GM12878 (cell line): Measurements from ENCODE around the gene ZNF366. TPM values are rescaled to one million over a fixed set of nuclear protein-coding genes. Genes with fewer than 3 reads are reported as not detected.

Source experiments
- ATAC-seq: fragments of 200-7000 bp; cut with Tn5 transposase; 3 replicates; pipeline ENCODE4 v1.9.1; 2020; ENCODE audit warnings: mild to moderate bottlenecking, moderate library complexity
- BruUV-seq: library from RNA; stranded (reverse); fragments of 400-500 nt; replicated peaks from 2 replicates; lab custom pipeline; 2021; lab: Mats Ljungman, UMichigan
- CTCF ChIA-PET: fragments of 300-600 bp; sonication (Branson Sonifier 250); formaldehyde crosslinking; extraction: SDS; loops from one replicate; lab custom pipeline; 2021; ENCODE audit warnings: inconsistent platforms; lab: Yijun Ruan, JAX
- POLR2A ChIA-PET: fragments of 350-600 bp; formaldehyde crosslinking; extraction: SDS; loops from one replicate; lab custom pipeline; 2021; ENCODE audit warnings: inconsistent platforms; lab: Charles Lee
- RAD21 ChIA-PET: fragments of 300-600 bp; sonication (Branson Sonifier 250); formaldehyde crosslinking; loops from one replicate; lab custom pipeline; 2023; ENCODE audit warnings: antibody characterized with exemption; ENCODE audit not compliant: unreplicated experiment; lab: Charles Lee
- SMC1A ChIA-PET: fragments of 300-600 bp; sonication (Branson Sonifier 250); formaldehyde crosslinking; loops from one replicate; lab custom pipeline; 2023; ENCODE audit not compliant: unreplicated experiment, uncharacterized antibody; lab: Charles Lee
- DNase-seq: peaks from one replicate; pipeline ENCODE4 v3.0.0-alpha.2; 2011; ENCODE audit warnings: low read depth, low spot score
- FAIRE-seq: peaks from 3 replicates; lab custom pipeline; 2011; peaks lifted over from hg19 to GRCh38; lab: Jason Lieb, UNC
- H2AFZ ChIP-seq: 2 replicates; pipeline ENCODE4 v1.6.0; 2011; ENCODE audit warnings: low read depth, low read length, control low read depth; ENCODE audit not compliant: control insufficient read depth
- H3K27ac ChIP-seq: 2 replicates; pipeline ENCODE4 v1.5.1; 2011; ENCODE audit warnings: control low read depth; ENCODE audit not compliant: control insufficient read depth, insufficient read depth
- H3K27me3 ChIP-seq, 2 experiments: replicated peaks in 1 of 2; 2 replicates each; pipeline versions ENCODE4 v1.6.0 to v1.6.1; 2011; ENCODE audit warnings: low read length in 1 of 2; ENCODE audit not compliant: control insufficient read depth in 2 of 2, insufficient read depth in 2 of 2
- H3K36me3 ChIP-seq, 2 experiments: 2 replicates each; pipeline ENCODE4 v1.5.1; 2011; ENCODE audit warnings: low read length in 1 of 2; ENCODE audit not compliant: control insufficient read depth in 2 of 2, insufficient read depth in 2 of 2
- H3K4me1 ChIP-seq: 2 replicates; pipeline ENCODE4 v1.6.1; 2011; ENCODE audit warnings: mild to moderate bottlenecking, low read length, moderate library complexity, mixed read lengths; ENCODE audit not compliant: control insufficient read depth, insufficient read depth
- H3K4me2 ChIP-seq: 2 replicates; pipeline ENCODE4 v1.6.0; 2011; ENCODE audit warnings: control low read depth; ENCODE audit not compliant: control insufficient read depth, insufficient read depth
- H3K4me3 ChIP-seq: fragments of 200-600 bp; sonication (generic); 2 replicates; pipeline ENCODE4 v1.5.1; 2016
- H3K79me2 ChIP-seq: 2 replicates; pipeline ENCODE4 v1.6.0; 2011; ENCODE audit warnings: low read length; ENCODE audit not compliant: control insufficient read depth, insufficient read depth
- H3K9ac ChIP-seq: 2 replicates; pipeline ENCODE4 v1.8.0; 2011; ENCODE audit warnings: low read length, control low read depth, mixed read lengths; ENCODE audit not compliant: control insufficient read depth, insufficient read depth
- H3K9me3 ChIP-seq: replicated peaks from 3 replicates; pipeline ENCODE4 v1.5.1; 2011; ENCODE audit warnings: mild to moderate bottlenecking, low read length; ENCODE audit not compliant: control insufficient read depth, insufficient read depth
- H4K20me1 ChIP-seq: 2 replicates; pipeline ENCODE4 v1.6.0; 2011; ENCODE audit not compliant: control insufficient read depth, insufficient read depth
- BCL3 ChIP-seq: IDR thresholded peaks from 2 replicates; pipeline ENCODE4 v1.6.1; 2011; ENCODE audit warnings: borderline replicate concordance, low read depth, mild to moderate bottlenecking, moderate library complexity, low read length; ENCODE audit not compliant: insufficient read depth, poor library complexity, severe bottlenecking
- BHLHE40 ChIP-seq, 2 experiments: fragments of 450-650 bp in 1 of 2; IDR thresholded peaks; 2 replicates each; pipeline ENCODE4 v1.6.1; 2011 to 2017; ENCODE audit warnings: low read depth in 2 of 2, borderline replicate concordance in 1 of 2, improper control_type of control experiment in 1 of 2, low read length in 1 of 2, mild to moderate bottlenecking in 1 of 2
- CREB1 ChIP-seq: IDR thresholded peaks from 2 replicates; pipeline ENCODE4 v1.6.1; 2012; ENCODE audit warnings: low read depth, mild to moderate bottlenecking, inconsistent platforms
- FOXK2 ChIP-seq: fragments of 450-650 bp; IDR thresholded peaks from 2 replicates; pipeline ENCODE4 v1.6.1; 2017; ENCODE audit warnings: mild to moderate bottlenecking, moderate library complexity
- IRF5 ChIP-seq: fragments of 450-650 bp; IDR thresholded peaks from 2 replicates; pipeline ENCODE4 v1.6.1; 2017; ENCODE audit warnings: borderline replicate concordance
- MTA3 ChIP-seq: IDR thresholded peaks from 2 replicates; pipeline ENCODE4 v1.6.1; 2012; ENCODE audit warnings: low read length, inconsistent platforms, borderline replicate concordance
- NKRF ChIP-seq: fragments of 450-650 bp; conservative IDR thresholded peaks from 2 replicates; pipeline ENCODE4 v1.6.1; 2017; ENCODE audit warnings: mild to moderate bottlenecking, moderate library complexity
- NR2C2 ChIP-seq: IDR thresholded peaks from 2 replicates; pipeline ENCODE4 v1.6.1; 2011; ENCODE audit warnings: borderline replicate concordance, low read depth; ENCODE audit not compliant: control insufficient read depth, insufficient read length
- NRF1 ChIP-seq: conservative IDR thresholded peaks from 2 replicates; pipeline ENCODE4 v1.6.1; 2011; ENCODE audit warnings: mild to moderate bottlenecking, low read depth, low read length, improper control_type of control experiment
- PAX5 ChIP-seq: IDR thresholded peaks from 2 replicates; pipeline ENCODE4 v1.6.1; 2011; ENCODE audit warnings: low read depth, low read length, borderline replicate concordance
- PBX3 ChIP-seq: IDR thresholded peaks from 2 replicates; pipeline ENCODE4 v1.6.1; 2011; ENCODE audit warnings: mild to moderate bottlenecking, low read depth, low read length, moderate library complexity; ENCODE audit not compliant: insufficient replicate concordance
- RAD21 ChIP-seq: IDR thresholded peaks from 2 replicates; pipeline ENCODE4 v1.6.1; 2011; ENCODE audit warnings: mild to moderate bottlenecking, low read depth, low read length, moderate library complexity; ENCODE audit not compliant: insufficient read depth
- SMAD5 ChIP-seq: IDR thresholded peaks from 2 replicates; pipeline ENCODE4 v1.6.1; 2016; ENCODE audit warnings: antibody characterized with exemption, low read depth
- WRNIP1 ChIP-seq: IDR thresholded peaks from 2 replicates; pipeline ENCODE4 v1.6.1; 2011; ENCODE audit warnings: low read depth, low read length, improper control_type of control experiment, borderline replicate concordance
- ZNF274 ChIP-seq: IDR thresholded peaks from one replicate; pipeline ENCODE4 v1.8.0; 2011; ENCODE audit not compliant: insufficient read length, insufficient read depth
- WGBS: methylation state at CpG from one replicate; pipeline ENCODE4 v1.1.6; 2016; ENCODE audit warnings: low lambda C conversion rate; ENCODE audit not compliant: insufficient replicate concordance, insufficient coverage; ENCODE audit errors: missing lambda C conversion rate; 5-methylcytosine and 5-hydroxymethylcytosine counted together
- in situ Hi-C: fragments of 300-500 bp; cut with MboI; formaldehyde crosslinking; loops from 9 replicates; pipeline ENCODE4 v1.14.3; 2018; ENCODE audit warnings: mixed read lengths
- intact Hi-C: fragments of 100-400 bp; cut with micrococcal nuclease; formaldehyde crosslinking; loops from one replicate; pipeline ENCODE4 v1.14.2; 2022; ENCODE audit not compliant: unreplicated experiment
- polyA plus RNA-seq, 11 experiments: library from polyadenylated mRNA; depleted of rRNA in 4 of 11; unstranded in 6 of 11; stranded (reverse) in 5 of 11; fragments of >200 nt; fragmentation: Nextera tagmentation in 4 of 11; fragmentation: Illumina TruSeq in 1 of 11; extraction: Ambion mirVana in 4 of 11; extraction: Trizol in 1 of 11; gene quantifications; 1 replicate in 1 of 11; 2 replicates in 10 of 11; pipeline versions ENCODE4 v1.2.1 to v1.2.3, GENCODE V29; 2011 to 2016; ENCODE audit warnings: inconsistent platforms in 2 of 11, missing spikeins in 2 of 11, low read depth in 1 of 11
- total RNA-seq, 4 experiments: library from RNA; depleted of rRNA in 3 of 4; stranded (reverse); fragments of >200 nt in 3 of 4; fragmentation: Illumina TruSeq in 1 of 4; extraction: Trizol in 1 of 4; gene quantifications; 2 replicates each; pipeline versions ENCODE4 v1.2.1 to v1.2.3, GENCODE V29; 2013 to 2021

Gene ZNF366
- total and polyA plus RNA-seq, 10 of the 15 experiments (the other 5 are each of a cell fraction or from before 2014, with no cell fraction given) = 0.01 to 0.18 (median 0.04) TPM; not detected in 6

GRCh38 chr5:72531496-72532190, 24.4 kb upstream of the ZNF366 start:
- Histone ChIP-seq H3K4me3 (no peak overlapping the region), H3K79me2 (no peaks in the 10 kb centered on the region), H4K20me1 (no peaks in the 10 kb centered on the region), H3K9me3 (no peaks in the 10 kb centered on the region), H3K27ac (no peak overlapping the region), H3K27me3 (no peaks in the 10 kb centered on the region; a peak in 2 of 4 replicates), H3K4me1 (no peaks in the 10 kb centered on the region), H2AFZ (no peak overlapping the region), H3K9ac (no peak overlapping the region), H3K36me3 (no peaks in the 10 kb centered on the region), H3K4me2 (no peak overlapping the region)
- SMC1A ChIA-PET = no interaction called here
- CTCF ChIA-PET = interaction anchor here (10.2 kb wide), 1 partner anchor 134 kb away, joined by 323 read pairs; no protein-coding TSS in a partner anchor
- 81% methylated on average over 4 of the region's 4 CpGs for WGBS
- in situ Hi-C loops (loop anchor here (25.0 kb wide), 1 partner anchor 744 kb away; no protein-coding TSS in a partner anchor), intact Hi-C loops (no loop called here)
- DNase-seq (no peak), FAIRE-seq (no peak), ATAC-seq (no peak)
- POLR2A ChIA-PET = interaction anchor here (0.7 kb wide), 1 partner anchor 186 kb away, joined by 3 read pairs; no protein-coding TSS in a partner anchor
- RAD21 ChIA-PET = no interaction called here
- BruUV-seq = no TSS peak
- TF ChIP-seq ZNF274 (no peak), NRF1 (no peak), WRNIP1 (no peak), PAX5 (no peak), NR2C2 (no peak), BCL3 (no peak), IRF5 (no peak), SMAD5 (no peak), PBX3 (no peak), FOXK2 (no peak), BHLHE40 (IDR thresholded peaks at IDR 0.05; ENCODE audit: borderline replicate concordance in 1 of 2, low read depth in 2 of 2, low read length in 1 of 2) (no peak), CREB1 (no peak), RAD21 (no peak), MTA3 (no peak), NKRF (no peak)
